ENCODE data around the gene CDT1. TPM values are rescaled to one million over a fixed set of nuclear protein-coding genes. Genes with fewer than 3 reads are reported as not detected.
A peak's percentile ranks its signal among the peaks of the same experiment; 100 is the strongest.

CDT1 gene
- total RNA-seq, 1 donor from 2014 or later, result 10.8 TPM

DNA sequence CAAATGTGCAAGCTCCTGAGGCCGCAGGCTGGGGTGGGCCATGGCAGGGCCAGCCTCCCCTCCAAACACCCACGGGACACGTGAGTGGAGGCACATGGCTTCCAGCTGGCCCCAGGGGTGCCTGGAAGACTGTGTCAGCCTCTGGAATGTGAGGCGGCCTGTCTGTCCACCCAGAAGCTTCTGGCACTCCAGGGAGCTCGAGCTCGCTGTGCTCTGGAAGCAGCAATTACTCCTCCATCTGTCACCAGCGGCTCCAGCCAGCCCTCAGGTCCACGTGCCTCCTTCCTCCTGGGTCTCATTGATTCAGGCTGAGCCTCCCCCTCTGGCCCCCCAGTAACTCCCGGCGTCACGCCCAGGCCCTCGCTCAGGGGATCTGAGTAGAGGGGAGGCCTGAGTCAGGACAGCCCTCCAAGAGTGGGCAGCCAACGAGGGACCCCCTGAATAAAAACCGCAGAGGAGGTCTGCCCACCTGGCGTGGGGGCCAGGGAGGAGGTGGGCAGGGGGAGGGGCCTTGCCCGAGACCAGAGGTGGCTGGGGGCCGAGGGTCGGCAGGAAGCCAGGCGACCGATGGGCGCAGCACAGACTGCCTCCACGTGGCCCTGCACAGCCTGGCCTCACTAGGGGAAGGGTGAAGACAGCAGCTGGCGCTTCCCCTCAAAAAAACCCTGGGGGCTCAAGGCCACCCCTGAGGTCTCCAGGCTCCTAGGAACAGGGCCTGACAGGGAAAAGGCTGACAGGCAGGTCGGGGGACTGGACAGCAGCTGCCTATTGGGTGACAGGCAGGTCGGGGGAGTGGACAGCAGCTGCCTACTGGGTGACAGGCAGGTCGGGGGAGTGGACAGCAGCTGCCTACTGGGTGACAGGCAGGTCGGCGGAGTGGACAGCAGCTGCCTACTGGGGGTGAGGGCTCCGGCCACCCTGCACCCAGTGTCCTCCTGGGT, 30.4 kb upstream of the CDT1 start:
- Histone ChIP-seq H3K36me3 (no peaks in the 10 kb centered on the region), H3K4me1 (peaks cover 79% of the 10 kb centered on the region), H3K4me3 (peak overlapping the region in 1 of 2 donors; percentile 6), H3K27ac (peak overlapping the region; percentile 83), H3K9me3 (no peaks in the 10 kb centered on the region), H3K27me3 (no peaks in the 10 kb centered on the region)
- TF ChIP-seq POLR2AphosphoS5 (IDR thresholded peaks at IDR 0.05; ENCODE audit: insufficient read depth in 1 of 2, low read depth in 1 of 2), result peak; percentile 32 to 78
- TF ChIP-seq, protein P1, sequence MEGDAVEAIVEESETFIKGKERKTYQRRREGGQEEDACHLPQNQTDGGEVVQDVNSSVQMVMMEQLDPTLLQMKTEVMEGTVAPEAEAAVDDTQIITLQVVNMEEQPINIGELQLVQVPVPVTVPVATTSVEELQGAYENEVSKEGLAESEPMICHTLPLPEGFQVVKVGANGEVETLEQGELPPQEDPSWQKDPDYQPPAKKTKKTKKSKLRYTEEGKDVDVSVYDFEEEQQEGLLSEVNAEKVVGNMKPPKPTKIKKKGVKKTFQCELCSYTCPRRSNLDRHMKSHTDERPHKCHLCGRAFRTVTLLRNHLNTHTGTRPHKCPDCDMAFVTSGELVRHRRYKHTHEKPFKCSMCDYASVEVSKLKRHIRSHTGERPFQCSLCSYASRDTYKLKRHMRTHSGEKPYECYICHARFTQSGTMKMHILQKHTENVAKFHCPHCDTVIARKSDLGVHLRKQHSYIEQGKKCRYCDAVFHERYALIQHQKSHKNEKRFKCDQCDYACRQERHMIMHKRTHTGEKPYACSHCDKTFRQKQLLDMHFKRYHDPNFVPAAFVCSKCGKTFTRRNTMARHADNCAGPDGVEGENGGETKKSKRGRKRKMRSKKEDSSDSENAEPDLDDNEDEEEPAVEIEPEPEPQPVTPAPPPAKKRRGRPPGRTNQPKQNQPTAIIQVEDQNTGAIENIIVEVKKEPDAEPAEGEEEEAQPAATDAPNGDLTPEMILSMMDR (IDR thresholded peaks at IDR 0.05), result no peak
- intact Hi-C loops (cut with DNase I), result no loop called here
- no peak for DNase-seq (ENCODE audit: extremely low spot score in 2 of 2)

DNA sequence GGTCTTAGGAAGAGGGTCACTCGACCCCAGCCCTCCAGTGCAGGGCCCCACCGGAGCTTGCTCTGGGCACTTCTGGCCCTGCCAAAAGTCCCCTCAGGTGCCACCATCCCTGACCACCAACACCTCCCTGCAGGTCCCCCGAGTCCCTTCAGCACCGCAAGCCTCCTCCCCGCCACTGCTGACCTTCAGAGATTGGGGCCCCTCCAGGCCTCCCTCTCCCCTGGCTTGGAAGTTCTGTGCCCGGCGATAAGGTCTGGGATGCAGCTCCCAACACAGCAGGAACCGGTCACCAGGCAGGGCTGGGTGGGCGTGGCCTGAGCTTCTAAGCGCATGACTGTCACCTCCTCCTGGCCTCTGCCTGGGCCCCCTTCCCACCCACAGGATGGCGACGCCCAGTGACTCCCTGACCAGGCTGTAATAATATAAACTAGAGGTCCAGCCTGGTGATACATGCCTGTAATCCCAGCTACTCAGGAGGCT, 29.7 kb upstream of the CDT1 start:
- Histone ChIP-seq H3K36me3 (no peaks in the 10 kb centered on the region), H3K27me3 (no peaks in the 10 kb centered on the region), H3K9me3 (no peaks in the 10 kb centered on the region), H3K4me1 (peaks cover 76% of the 10 kb centered on the region), H3K4me3 (peak overlapping the region in 1 of 2 donors; percentile 6), H3K27ac (peak overlapping the region; percentile 83)
- DNase-seq (ENCODE audit: extremely low spot score in 2 of 2), result no peak
- no peak for TF ChIP-seq POLR2A (IDR thresholded peaks at IDR 0.05)
- TF ChIP-seq POLR2AphosphoS5 (IDR thresholded peaks at IDR 0.05; ENCODE audit: insufficient read depth in 1 of 2, low read depth in 1 of 2), result peak in 1 of 2 donors; percentile 19
- intact Hi-C loops (cut with DNase I), result no loop called here

DNA sequence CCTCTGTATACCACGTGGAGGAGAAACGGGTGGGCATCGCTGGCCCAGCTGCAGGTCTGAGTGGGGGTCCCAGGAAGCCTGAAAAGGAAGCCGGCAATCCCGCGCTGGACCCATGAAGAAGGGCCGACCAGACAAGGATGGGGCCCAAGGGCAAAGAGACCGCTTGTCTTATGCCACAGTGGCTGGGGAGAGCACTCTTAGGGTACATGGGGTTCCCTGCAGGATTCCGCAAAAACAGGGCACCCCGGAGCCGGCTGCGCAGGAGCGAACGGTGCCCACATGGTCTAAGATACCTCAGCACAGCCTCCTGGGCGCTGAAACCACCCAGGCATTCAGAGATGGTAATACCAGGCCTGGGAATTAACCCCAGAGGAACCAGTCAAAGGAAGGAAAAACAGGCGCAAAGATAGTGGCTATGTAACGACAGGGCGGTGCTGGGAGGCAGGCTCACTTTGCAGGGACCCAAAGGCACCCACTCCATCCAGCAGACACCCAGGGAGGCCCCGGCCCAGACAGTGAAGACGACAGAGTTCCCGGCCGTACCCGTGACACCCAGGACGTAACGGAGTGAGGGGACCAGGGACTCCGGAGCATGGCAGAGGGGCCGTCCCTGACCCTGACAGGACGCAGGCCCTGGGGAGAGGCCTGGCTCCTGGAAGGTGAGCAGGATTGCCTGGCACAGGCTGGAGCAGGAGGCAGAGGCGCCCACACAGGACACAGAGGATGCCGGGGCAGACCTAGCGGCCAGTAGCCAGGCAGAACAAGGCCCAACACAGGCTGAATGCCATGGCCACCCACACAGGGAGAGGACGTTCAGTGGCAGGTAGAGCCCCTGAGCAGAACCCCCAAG, 28.8 kb upstream of the CDT1 start:
- intact Hi-C loops (cut with DNase I), result no loop called here
- Histone ChIP-seq H3K27me3 (no peaks in the 10 kb centered on the region), H3K36me3 (no peaks in the 10 kb centered on the region), H3K27ac (peak overlapping the region; percentile 83), H3K4me1 (peaks cover 76% of the 10 kb centered on the region), H3K9me3 (no peaks in the 10 kb centered on the region), H3K4me3 (no peak overlapping the region)
- no peak for DNase-seq (ENCODE audit: extremely low spot score in 2 of 2)
- TF ChIP-seq POLR2AphosphoS5 (IDR thresholded peaks at IDR 0.05; ENCODE audit: insufficient read depth in 1 of 2, low read depth in 1 of 2) (no peak), POLR2A (IDR thresholded peaks at IDR 0.05) (no peak)
- TF ChIP-seq, protein P1 (IDR thresholded peaks at IDR 0.05), result no peak

DNA sequence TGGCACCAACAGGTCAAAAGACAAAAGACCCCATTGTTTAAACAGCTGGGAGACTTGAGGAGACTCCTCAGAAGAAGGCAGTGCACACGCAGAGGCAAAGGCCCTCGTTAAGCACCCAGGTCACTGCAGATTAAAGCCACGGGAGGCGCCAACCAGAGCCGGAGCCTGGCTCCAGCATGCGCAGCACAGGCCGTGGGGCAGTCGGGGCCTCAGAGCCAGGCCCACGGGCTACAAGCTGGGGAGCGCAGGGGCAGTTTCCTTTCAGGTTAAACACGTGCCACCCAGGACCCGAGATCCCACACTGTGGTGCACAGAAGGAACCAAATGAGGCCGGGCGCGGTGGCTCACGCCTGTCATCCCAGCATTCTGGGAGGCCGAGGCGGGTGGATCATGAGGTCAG, 27.8 kb upstream of the CDT1 start:
- Histone ChIP-seq H3K27ac (no peak overlapping the region), H3K4me3 (no peak overlapping the region), H3K4me1 (peaks cover 76% of the 10 kb centered on the region), H3K9me3 (no peaks in the 10 kb centered on the region), H3K36me3 (no peaks in the 10 kb centered on the region), H3K27me3 (no peaks in the 10 kb centered on the region)
- TF ChIP-seq, protein P1 (IDR thresholded peaks at IDR 0.05), result no peak
- no peak for TF ChIP-seq POLR2A (IDR thresholded peaks at IDR 0.05)
- TF ChIP-seq POLR2AphosphoS5 (IDR thresholded peaks at IDR 0.05; ENCODE audit: insufficient read depth in 1 of 2, low read depth in 1 of 2), result no peak
- intact Hi-C loops (cut with DNase I), result no loop called here
- no peak for DNase-seq (ENCODE audit: extremely low spot score in 2 of 2)

DNA sequence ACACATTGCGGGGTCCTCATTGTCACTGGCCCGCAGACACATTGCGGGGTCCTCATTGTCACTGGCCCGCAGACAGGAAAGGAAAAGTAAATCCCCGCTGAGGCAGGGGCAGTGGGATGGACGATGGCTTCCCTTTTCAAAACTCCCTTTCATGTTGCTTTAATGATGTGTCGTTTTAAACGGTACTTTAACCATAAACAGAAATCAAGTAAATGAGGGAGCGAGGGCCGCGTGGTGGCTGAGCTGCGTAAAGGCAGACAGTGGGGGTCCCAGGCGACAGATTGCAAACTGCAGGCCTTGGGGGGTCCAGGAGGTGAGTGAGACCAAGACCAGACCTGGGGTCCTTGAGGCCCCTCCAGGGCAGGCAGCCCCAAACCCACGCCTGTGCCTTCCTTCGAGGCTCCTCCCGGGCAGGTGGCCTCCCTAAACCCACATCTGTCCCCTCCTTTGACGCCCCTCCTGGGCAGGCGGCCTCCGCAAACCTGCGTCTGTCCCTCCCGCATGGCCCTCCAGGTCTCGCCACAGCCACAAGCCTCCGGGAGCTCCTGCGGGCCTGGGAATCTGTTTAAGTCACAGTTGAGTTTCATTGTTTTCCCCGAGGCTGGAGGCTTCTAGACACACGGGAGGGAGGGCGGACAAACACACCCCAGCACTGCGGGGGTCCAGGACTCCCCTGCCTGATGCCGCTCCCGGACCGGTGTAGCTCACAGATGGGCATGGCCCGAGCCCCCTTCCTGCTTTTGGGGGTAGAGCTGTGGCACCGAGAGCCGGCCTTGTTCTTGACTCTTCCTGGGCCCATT, 25.9 kb upstream of the CDT1 start:
- H3K36me3 ChIP-seq, result no peaks in the 10 kb centered on the region
- DNase-seq (ENCODE audit: extremely low spot score in 2 of 2), result no peak
- no peak overlapping the region for H3K27ac ChIP-seq
- intact Hi-C loops (cut with DNase I), result no loop called here
- H3K4me1 ChIP-seq, result peaks cover 76% of the 10 kb centered on the region
- H3K4me3 ChIP-seq, result no peak overlapping the region
- no peaks in the 10 kb centered on the region for H3K9me3 ChIP-seq
- no peaks in the 10 kb centered on the region for H3K27me3 ChIP-seq
- TF ChIP-seq POLR2AphosphoS5 (IDR thresholded peaks at IDR 0.05; ENCODE audit: insufficient read depth in 1 of 2, low read depth in 1 of 2) (no peak), POLR2A (IDR thresholded peaks at IDR 0.05) (no peak)
- TF ChIP-seq, protein P1 (IDR thresholded peaks at IDR 0.05), result no peak

Measured in vagina (tissue), 2 donors.